Natural killer cell (primary cell): ENCODE data around the gene CCDC9. TPM values are rescaled to one million over a fixed set of nuclear protein-coding genes. Genes with fewer than 3 reads are reported as not detected.

Experiments used
- ATAC-seq, 3 donors: fragments of 150-1000 bp in 2 of 3; fragments of 200-7000 bp in 1 of 3; cut with Tn5 transposase; 1 replicate in 1 of 3; 2 replicates in 2 of 3; pipeline ENCODE4 v1.10.0; 2021; ENCODE audit warnings: mild to moderate bottlenecking in 2 of 3, moderate library complexity in 2 of 3
- DNase-seq, 2 donors: peaks; one replicate each; pipeline versions ENCODE4 v3.0.0 to v3.0.0-alpha.2; 2013 to 2021; ENCODE audit warnings: mixed read lengths in 1 of 2
- H3K27ac ChIP-seq: one replicate; pipeline ENCODE4 v1.5.1; 2013; ENCODE audit warnings: mild to moderate bottlenecking, low read length
- H3K27me3 ChIP-seq: one replicate; pipeline ENCODE4 v1.6.1; 2013; ENCODE audit warnings: low read length; ENCODE audit not compliant: control insufficient read depth, insufficient read depth
- H3K36me3 ChIP-seq: one replicate; pipeline ENCODE4 v1.6.1; 2013; ENCODE audit warnings: low read length; ENCODE audit not compliant: control insufficient read depth, insufficient read depth
- H3K4me1 ChIP-seq: one replicate; pipeline ENCODE4 v1.6.1; 2013; ENCODE audit warnings: low read length; ENCODE audit not compliant: control insufficient read depth, insufficient read depth
- H3K4me3 ChIP-seq: one replicate; pipeline ENCODE4 v1.5.1; 2013; ENCODE audit warnings: low read length
- H3K9me3 ChIP-seq: one replicate; pipeline ENCODE4 v1.6.1; 2013; ENCODE audit warnings: low read length; ENCODE audit not compliant: control insufficient read depth, insufficient read depth
- H3K27ac Mint-ChIP-seq, 2 donors: one replicate each; pipeline ENCODE4 v1.8.0; 2022; ENCODE audit warnings: mild to moderate bottlenecking in 2 of 2, mixed read lengths in 2 of 2, moderate library complexity in 1 of 2
- H3K27me3 Mint-ChIP-seq, 2 donors: one replicate each; pipeline ENCODE4 v1.8.0; 2022; ENCODE audit warnings: low read depth in 2 of 2, mixed read lengths in 2 of 2
- H3K36me3 Mint-ChIP-seq: one replicate; pipeline ENCODE4 v1.8.0; 2022; ENCODE audit warnings: mixed read lengths
- H3K4me1 Mint-ChIP-seq, 2 donors: one replicate each; pipeline ENCODE4 v1.8.0; 2022; ENCODE audit warnings: mixed read lengths in 2 of 2
- H3K4me3 Mint-ChIP-seq: one replicate; pipeline ENCODE4 v1.8.0; 2022; ENCODE audit warnings: mild to moderate bottlenecking, moderate library complexity, mixed read lengths
- H3K9me3 Mint-ChIP-seq, 2 donors: one replicate each; pipeline ENCODE4 v1.8.0; 2022; ENCODE audit warnings: mixed read lengths in 2 of 2
- WGBS: methylation state at CpG from one replicate; pipeline ENCODE4 v1.1.7; 2013; ENCODE audit warnings: missing lambda C conversion rate; ENCODE audit not compliant: insufficient coverage; 5-methylcytosine and 5-hydroxymethylcytosine counted together
- intact Hi-C: fragments of 100-400 bp; cut with micrococcal nuclease; formaldehyde crosslinking; loops from one replicate; pipeline ENCODE4 v1.14.2; 2022
- total RNA-seq, 4 donors: library from RNA; stranded (reverse); fragments of 120-200 nt in 1 of 4; gene quantifications; one replicate each; pipeline versions ENCODE4 v1.2.3 to v1.2.4, GENCODE V29; 2013 to 2022
- TF ChIP-seq, protein P1 (sequence below): fragments of 200-600 bp; IDR thresholded peaks from one replicate; pipeline ENCODE4 v1.8.0; 2022; ENCODE audit warnings: antibody characterized with exemption

Gene CCDC9
- total RNA-seq, 3 donors from 2014 or later (not counting 1 experiment from before 2014, with no cell fraction given): 49.6 to 55.8 (median 55.4) TPM

- no peaks in the 10 kb centered on the region for H3K9me3 Mint-ChIP-seq
- H3K4me1 Mint-ChIP-seq: peaks cover 7 to 8% of the 10 kb centered on the region in 2 donors
- WGBS: 37% methylated on average over 19 of the region's 19 CpGs
- intact Hi-C loops: loop anchor here (1.0 kb wide), 2 partner anchors 33 to 62 kb away; no protein-coding TSS in a partner anchor
- H3K27ac Mint-ChIP-seq: peak overlapping the region; percentile 75 to 83
- DNase-seq (peak; percentile 71 to 90), ATAC-seq (peak; percentile 89 to 99 (median 93))
- Histone ChIP-seq H3K27ac (no peak overlapping the region), H3K4me1 (peaks cover 9% of the 10 kb centered on the region), H3K36me3 (peaks cover 28% of the 10 kb centered on the region), H3K27me3 (no peaks in the 10 kb centered on the region), H3K9me3 (no peaks in the 10 kb centered on the region), H3K4me3 (no peak overlapping the region)
- H3K27me3 Mint-ChIP-seq: no peaks in the 10 kb centered on the region
- TF ChIP-seq, protein P1, sequence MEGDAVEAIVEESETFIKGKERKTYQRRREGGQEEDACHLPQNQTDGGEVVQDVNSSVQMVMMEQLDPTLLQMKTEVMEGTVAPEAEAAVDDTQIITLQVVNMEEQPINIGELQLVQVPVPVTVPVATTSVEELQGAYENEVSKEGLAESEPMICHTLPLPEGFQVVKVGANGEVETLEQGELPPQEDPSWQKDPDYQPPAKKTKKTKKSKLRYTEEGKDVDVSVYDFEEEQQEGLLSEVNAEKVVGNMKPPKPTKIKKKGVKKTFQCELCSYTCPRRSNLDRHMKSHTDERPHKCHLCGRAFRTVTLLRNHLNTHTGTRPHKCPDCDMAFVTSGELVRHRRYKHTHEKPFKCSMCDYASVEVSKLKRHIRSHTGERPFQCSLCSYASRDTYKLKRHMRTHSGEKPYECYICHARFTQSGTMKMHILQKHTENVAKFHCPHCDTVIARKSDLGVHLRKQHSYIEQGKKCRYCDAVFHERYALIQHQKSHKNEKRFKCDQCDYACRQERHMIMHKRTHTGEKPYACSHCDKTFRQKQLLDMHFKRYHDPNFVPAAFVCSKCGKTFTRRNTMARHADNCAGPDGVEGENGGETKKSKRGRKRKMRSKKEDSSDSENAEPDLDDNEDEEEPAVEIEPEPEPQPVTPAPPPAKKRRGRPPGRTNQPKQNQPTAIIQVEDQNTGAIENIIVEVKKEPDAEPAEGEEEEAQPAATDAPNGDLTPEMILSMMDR: peak; percentile 89
- H3K4me3 Mint-ChIP-seq: peak overlapping the region; percentile 29
- peaks cover 7% of the 10 kb centered on the region for H3K36me3 Mint-ChIP-seq
Measured at GRCh38 chr19:47210689-47211316, 45.5 kb upstream of the CCDC9 start.

DNA sequence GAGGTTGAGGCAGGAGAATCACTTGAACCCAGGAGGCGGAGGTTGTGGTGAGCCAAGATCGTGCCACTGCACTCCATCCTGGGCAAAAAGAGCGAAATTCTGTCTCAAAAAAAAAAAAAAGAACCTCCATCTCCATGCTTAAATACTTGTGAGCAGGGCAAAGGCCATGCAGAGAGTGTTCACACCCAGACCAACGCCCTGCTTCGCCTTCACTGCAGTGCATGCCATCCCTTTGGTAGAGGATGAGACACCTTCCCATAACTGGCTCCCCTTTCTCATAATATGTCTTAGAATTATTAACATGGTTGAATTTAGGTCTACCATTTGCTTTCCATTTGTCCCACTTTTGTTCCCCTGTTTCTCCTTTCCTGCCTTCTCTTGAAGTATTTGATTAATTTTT, 40.7 kb upstream of the CCDC9 start:
- Histone ChIP-seq H3K27ac (no peak overlapping the region), H3K27me3 (no peaks in the 10 kb centered on the region), H3K4me3 (no peak overlapping the region), H3K36me3 (peaks cover 3% of the 10 kb centered on the region), H3K4me1 (peaks cover 7% of the 10 kb centered on the region), H3K9me3 (no peaks in the 10 kb centered on the region)
- DNase-seq (no peak), ATAC-seq (no peak)
- intact Hi-C loops: no loop called here
- Mint-ChIP-seq H3K9me3 (no peaks in the 10 kb centered on the region), H3K36me3 (no peaks in the 10 kb centered on the region), H3K4me3 (no peak overlapping the region), H3K27ac (no peak overlapping the region), H3K4me1 (peaks cover 5% of the 10 kb centered on the region in 2 donors), H3K27me3 (no peaks in the 10 kb centered on the region)
- TF ChIP-seq, protein P1: no peak
- WGBS: 82% methylated on average over 5 of the region's 5 CpGs

DNA sequence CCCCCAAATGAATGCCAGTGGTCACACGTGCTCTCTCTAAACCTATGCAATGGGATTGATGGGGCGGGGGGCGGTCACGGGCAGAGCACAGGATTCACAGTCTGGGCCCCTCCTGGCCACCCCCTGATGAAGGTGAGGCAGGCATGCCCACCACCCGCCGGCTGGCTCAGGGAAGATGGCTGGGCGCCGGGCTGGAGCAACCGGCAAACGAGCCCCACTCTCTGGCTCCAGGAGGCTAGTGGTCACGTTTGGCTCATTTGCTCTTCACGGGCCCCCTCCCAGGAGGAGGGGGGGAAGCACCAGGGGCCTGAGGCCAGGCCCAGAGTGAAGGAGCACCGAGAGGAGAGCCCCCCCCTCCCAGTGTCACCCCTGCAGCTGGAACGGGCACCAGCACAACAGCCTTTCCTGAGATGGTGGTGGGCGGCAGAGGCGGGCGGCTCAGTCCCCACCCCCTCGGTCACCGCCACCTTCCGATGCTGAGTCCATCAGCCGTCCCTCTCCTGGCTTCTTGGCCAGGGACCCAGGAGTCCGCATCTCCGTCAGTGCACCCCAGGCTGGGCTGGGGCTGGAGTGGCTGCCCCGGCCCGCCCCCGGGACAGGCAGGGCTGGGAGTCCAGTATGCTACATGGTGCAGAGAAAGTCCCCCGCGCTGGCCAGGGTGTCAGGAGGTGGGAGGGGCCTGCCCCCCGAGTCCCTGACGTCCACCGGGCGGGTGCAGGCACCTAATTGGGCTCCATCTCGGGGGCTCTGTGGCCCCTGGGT, 35.1 kb upstream of the CCDC9 start:
- no peaks in the 10 kb centered on the region for H3K36me3 Mint-ChIP-seq
- Histone ChIP-seq H3K36me3 (peaks cover 20% of the 10 kb centered on the region), H3K4me1 (peaks cover 8% of the 10 kb centered on the region), H3K27ac (no peak overlapping the region), H3K27me3 (no peaks in the 10 kb centered on the region), H3K9me3 (no peaks in the 10 kb centered on the region), H3K4me3 (no peak overlapping the region)
- no peak for DNase-seq
- ATAC-seq: no peak
- H3K27me3 Mint-ChIP-seq: no peaks in the 10 kb centered on the region
- H3K27ac Mint-ChIP-seq: no peak overlapping the region
- WGBS: 93% methylated on average over 32 of the region's 33 CpGs
- intact Hi-C loops: no loop called here
- TF ChIP-seq, protein P1: no peak
- H3K9me3 Mint-ChIP-seq: no peaks in the 10 kb centered on the region
- H3K4me3 Mint-ChIP-seq: no peak overlapping the region
- peaks cover 6% of the 10 kb centered on the region in 2 donors for H3K4me1 Mint-ChIP-seq
